ENCODE measurements around the gene OR51G1. TPM values are rescaled to one million over a fixed set of nuclear protein-coding genes. Genes with fewer than 3 reads are reported as not detected.
"Not testable (repeated sequence)": the region's sequence is repeated elsewhere in the genome, so short reads cannot be mapped to it uniquely, and the experiment has no call there.

OR51G1 gene, protein sequence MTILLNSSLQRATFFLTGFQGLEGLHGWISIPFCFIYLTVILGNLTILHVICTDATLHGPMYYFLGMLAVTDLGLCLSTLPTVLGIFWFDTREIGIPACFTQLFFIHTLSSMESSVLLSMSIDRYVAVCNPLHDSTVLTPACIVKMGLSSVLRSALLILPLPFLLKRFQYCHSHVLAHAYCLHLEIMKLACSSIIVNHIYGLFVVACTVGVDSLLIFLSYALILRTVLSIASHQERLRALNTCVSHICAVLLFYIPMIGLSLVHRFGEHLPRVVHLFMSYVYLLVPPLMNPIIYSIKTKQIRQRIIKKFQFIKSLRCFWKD
- total RNA-seq = not detected

DNA sequence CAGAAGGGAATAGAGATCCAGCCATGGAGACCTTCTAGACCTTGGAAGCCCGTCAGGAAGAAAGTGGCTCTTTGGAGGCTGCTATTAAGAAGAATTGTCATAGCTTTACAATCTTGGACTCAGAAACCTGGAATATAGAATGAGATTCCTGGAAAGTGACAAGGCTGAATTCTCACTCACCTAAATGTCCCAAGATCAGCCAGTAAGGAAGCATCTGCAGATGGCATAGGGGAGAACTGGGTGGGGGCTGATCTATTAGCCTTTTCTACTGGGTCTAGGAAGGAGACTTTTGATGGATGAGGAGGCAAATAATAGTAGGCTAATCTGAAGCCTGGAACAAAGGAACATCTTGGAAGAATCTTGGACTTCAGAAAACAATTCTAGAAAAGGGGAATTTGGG is at the start of gene OR51G1:
TSS of gene OR51G1 (minus strand) at position 101 of the 400 bp plus-strand sequence. CDS start at position 101, 0 bp downstream.
- no peak for DNase-seq

DNA sequence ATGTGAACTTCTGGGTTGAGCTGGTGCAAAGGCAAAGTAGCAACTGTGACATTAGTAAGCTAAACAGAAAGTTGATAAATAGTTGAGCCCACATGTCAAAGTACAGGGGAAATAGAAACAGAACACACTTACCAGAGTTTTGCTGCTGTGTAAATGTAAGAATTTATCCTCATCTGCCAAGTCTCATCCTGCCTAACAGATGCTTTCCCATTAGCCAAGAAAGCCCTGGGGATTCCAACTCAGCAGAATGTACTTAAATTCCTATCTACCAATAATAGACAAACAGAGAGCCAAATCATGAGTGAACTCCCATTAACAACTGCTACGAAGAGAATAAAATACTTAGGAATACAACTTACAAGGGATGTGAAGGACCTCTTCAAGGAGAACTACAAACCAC is 38.7 kb upstream of the OR51G1 start:
- DNase-seq = peak; percentile 37

DNA sequence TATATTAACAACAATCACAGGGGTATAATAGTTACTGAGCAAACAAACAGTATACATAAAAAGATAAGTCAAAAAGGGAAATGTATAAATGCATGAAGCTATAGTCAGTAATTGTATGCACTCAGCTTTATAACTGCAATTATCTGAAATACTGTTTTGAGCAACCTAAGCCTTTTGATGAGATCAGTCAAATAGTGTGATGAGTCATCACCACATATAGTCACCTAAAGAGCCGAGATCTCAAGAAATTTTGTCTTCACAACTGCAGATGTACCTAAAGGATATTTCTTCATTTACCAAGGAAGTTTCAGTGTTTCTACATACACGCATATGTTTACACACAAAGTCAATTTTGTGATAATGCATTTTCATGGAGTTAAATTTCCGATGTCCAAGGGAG is 36.7 kb upstream of the OR51G1 start:
- DNase-seq = no peak

DNA sequence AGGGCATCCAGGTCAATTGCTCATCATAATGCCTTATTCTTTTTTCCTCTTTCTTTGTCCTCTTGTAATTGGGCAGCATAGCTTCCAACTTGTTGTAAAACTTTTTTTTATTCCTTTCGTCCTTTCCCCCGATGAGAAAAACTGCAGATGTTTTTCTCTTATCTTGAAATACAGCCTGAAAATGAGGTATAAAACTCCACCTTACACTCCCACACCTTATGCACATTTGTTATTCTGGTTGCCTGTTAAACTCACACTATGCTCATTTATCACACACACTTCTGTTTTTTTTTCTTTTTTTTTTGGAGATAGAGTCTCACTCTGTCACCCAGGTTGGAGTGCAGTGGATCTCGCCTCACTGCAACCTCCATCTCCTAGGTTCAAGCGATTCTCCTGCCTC is 33.3 kb upstream of the OR51G1 start:
- no peak for DNase-seq

DNA sequence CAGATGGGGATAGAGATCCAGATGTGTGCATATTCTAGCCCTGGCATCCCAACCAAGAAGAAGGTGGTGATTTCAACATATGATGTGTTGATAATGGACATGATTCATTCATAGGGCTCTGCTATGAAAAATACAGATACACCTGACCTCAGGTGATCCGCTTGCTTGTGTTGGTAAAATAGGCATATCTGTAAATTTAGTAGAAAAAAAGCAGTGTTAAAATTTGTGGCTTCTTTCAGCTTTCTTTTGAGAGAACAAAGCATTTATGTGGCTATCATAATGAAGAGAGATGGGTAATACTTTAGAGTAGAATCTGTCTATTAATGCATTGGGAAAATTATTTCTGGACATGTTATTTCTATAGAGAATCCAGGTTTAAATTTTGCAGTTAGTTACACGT is 31.5 kb upstream of the OR51G1 start, which contains the start of gene OR51A2:
TSS of gene OR51A2 (minus strand) at position 101 of the 400 bp plus-strand sequence. CDS start at position 101, 0 bp downstream.
- DNase-seq = not testable (repeated sequence)

DNA sequence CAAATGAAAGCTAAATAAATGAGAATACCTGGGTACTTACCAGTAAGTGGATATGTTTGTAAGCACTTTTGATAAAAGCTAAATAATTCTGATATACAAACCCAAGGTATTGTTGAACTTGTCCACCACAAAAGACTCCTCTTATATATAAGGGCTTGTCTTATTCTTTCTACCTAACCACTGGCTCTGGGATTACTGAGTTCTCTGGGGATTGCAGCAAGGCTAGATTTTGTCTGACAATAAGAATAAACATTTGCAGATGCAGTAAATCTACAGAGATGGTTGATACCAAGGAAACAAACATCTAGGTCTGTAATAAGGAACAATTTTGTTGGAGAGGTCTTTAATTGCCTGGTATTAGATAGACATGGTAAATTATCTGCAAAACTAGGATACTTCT is 23.4 kb upstream of the OR51G1 start, which contains the start of gene OR51A4:
TSS of gene OR51A4 (minus strand) at position 101 of the 400 bp plus-strand sequence. CDS start 505 bp downstream, outside the sequence.
- no peak for DNase-seq

DNA sequence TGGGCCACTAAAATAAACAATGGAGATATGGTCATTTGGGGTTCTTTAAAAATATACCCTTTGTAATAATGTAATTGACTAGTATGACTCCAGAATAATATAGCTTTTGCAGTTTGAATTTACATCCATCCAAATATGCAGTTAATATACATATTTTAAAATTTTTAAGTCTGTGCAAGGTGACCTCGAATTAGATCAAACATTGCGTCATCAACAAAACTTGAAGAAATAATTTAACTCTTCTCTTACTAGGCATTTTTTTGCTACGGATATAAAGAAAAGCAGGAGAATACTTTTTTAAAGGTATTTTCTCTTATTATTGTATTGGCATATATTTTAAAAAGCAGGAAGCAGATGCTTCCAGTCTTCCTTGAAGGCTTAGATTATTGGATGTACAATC is 12.6 kb upstream of the OR51G1 start:
- no peak for DNase-seq

DNA sequence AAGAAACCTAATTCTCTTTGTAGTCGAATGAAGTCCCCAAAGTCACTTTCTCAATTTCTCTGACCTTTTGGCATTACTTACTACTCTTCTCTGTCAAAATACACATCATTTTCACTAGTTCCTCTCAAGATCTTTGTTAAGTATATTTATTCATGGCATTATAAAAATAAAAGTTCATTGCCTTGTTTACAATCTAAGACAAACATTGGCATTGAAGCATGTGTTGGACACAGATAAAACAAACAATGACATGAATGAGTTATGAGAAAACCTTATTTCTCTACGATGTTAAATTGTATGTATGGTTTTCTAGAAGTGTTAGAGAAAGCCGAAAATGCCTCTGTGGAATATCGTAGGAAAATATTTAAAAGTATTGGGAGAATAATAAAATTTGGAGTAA is 8.6 kb upstream of the OR51G1 start:
- no peak for DNase-seq

DNA sequence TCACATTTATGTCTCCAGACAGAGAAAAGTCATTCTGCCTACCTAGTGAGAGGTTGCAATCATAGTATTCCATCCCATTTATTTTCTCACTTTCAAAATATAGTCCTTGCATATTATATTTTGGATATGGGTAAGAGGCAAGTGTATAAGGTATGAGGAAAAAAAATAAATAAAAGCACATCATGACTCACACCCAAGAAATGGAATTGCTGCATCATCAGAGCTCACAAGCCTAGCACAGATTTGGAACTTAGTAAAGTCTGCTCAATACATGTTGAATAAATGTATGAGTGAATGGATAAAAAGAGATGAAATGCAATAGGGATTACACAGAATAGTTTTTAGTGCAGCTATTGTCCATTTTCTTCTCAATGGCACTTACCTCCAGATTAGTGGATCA is 2.5 kb upstream of the OR51G1 start:
- no peak for DNase-seq

DNA sequence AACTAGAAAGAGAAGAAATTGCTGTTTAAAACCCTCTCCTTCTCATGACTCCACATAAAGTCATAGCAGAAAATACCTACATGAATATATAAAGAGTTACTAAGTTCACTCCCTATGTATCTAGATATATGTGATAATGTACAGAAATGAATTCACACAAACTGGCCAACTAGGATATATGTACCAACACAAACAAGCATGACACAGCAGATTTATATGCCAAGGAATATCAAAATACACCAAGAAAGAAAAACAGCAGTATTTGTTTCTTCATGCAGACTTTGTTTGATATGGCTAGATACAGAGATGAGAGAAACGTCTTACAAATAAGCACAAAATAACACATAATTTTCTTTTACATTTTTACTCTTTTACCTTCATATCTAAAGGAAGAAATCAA is 1.8 kb downstream of the OR51G1 start:
- no peak for DNase-seq

DNA sequence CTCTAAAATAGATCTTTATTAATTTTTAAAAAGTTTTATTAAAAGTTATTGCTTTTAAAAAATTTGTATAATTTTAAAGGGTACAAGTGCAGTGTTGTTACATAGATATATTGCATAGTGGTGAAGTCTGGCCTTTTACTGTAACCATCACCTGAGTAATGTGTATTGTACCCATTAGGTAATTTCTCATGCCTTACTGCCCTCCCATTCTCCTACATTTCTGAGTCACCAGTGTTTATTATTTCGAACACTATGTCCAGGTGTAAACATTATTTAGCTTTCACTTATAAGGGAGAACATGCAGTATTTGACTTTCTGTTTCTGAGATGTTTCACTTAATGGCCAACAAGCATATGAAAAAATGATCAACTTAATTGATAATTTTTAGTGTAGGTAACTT is 2.3 kb downstream of the OR51G1 start:
- DNase-seq = no peak

DNA sequence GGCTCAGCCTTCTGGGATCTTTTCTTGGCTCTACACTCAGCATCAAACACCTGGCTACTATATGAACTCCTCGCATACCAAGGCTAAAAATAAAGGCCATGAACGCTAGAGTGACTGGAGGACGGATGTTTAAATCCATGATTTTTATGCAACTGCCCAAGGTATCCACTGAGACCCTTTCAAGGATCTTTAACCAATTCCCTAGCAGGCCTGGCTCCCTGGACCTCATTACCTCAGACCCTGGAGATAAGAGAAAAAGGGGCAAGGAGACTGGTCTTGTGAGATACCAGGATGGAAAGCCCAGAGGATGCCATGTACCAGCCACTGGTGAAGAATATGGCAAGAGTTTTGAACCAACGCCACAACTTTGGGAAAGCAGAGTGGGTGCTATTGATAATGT is 4.9 kb downstream of the OR51G1 start, which contains the start of gene OR51G2:
TSS of gene OR51G2 (minus strand) at position 101 of the 400 bp plus-strand sequence. CDS start 3,687 bp downstream, outside the sequence.
- DNase-seq = no peak

DNA sequence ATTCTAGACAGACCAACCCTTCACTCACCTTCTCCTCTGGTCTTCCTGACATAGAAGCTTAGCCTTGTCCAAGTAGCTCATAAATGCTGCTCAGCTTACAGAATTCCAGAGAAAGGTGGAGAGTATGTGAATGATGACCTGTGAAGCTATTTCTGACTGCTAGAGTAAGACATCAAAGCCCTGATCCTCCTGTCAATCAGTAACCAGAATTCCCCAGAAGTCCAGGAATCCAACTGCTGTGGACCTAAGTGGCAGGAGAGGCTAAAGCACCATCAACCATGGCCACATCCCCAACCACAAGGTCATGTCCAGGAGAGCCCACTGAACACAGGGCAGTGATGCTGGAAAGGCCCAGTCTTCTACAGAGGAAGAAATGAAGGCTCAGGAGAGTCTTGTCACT is 7.6 kb downstream of the OR51G1 start:
- no peak for DNase-seq

DNA sequence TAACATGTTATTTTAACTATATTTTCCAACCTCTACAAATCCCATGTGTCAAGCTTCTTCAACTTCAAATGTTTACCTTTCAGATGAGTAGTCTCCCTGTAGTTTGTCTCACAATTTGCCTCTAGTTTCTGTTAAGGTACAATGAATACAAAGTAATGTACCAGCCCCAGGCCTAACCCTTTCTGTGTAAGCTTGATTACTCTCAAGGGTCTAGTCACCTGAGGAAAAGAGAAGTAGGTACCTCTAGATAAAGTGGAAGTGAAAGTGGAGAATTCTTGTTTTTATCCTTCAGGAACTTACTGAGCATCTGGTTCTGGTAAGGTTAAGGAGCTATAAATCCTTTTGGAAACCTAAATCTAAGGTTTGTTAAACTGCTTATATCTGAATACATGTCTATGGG is 20.7 kb downstream of the OR51G1 start, which contains the start of gene OR51A7:
TSS of gene OR51A7 (plus strand) at position 300 of the 400 bp plus-strand sequence. CDS start 3,587 bp downstream, outside the sequence.
- DNase-seq = no peak

DNA sequence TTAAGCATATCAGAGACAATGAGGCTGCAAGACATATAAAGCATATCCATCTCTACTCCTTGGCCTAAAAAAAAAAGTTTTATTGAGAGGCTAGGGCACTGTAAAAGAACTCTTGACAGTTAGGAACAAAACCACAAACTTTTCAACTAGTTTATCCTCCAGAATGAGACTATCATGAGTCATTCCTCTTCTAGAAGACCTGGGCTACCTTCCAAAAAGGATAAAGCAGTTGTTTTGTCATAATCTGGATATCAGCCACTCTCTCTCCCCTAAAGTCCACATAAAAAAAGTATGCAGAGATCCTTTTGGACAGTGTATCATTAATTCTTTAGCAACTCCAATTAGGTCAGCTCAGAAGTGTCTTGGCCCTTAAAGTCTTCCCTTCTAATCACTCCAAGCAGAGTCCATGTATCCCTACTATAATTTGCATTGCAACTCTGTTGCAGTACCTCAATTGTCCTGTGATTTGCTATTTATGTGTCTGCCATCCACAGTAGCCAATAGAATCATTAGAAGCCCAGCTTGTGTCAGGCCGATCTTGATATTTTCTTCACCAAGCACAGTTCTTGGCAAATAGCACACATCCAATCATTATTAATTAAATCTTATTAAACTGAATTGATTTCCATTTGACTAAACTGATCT is 32.0 kb downstream of the OR51G1 start:
- DNase-seq = no peak

DNA sequence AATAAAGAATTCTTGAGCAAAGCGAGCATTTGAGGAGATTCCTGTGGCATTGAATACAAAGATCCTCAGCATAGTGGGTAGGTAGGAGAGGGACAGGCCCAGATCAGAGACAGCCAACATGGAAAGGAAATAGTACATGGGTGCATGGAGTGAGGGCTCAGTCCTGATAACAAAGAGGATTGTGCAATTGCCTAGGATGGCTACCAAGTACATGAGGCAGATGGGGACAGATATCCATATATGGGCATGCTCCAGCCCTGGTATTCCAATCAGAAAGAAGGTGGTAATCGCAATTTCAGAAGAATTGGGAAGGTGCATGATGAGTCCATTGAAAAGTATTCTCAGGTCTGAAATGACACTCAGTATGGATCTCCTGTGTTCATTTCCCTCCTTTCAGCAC is 33.9 kb downstream of the OR51G1 start:
- DNase-seq = no peak

DNA sequence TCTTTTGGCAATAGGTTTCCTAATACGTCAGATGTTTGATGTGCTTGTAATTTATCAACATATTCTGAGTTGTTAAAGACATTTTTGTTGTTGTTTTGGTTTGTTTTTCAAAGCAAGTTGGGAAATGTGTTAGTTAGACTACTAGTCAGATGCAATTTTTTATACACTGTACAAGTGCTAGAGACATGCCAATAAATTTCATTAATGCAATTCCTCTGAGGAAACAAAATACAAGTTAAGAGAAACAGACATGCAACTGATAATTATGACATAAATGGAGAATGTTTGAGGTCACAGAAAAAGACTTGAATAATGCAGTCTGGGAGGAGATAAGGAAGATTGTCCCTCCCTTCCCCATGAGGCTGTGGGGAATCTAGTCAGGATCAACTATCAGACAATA is 36.5 kb downstream of the OR51G1 start:
- no peak for DNase-seq

DNA sequence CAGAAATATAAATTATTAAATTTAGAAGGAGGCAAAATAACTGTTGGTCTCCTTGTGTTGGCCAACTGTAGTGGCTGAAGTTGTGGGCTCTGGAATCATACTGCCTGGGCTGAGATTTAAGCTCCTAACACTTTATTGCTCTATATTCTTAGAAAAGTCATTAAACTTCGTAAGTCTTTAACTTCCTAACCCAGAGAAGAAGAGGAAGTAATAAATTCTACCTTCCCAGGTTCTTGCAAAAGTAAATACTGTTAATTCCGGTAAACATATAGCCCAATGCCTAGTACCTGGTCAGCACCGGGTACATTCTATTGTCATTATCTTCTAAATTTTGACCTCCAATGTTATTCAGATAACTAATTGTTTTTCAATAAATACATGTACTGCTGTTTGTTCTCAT is 38.0 kb downstream of the OR51G1 start:
- DNase-seq = no peak

DNA sequence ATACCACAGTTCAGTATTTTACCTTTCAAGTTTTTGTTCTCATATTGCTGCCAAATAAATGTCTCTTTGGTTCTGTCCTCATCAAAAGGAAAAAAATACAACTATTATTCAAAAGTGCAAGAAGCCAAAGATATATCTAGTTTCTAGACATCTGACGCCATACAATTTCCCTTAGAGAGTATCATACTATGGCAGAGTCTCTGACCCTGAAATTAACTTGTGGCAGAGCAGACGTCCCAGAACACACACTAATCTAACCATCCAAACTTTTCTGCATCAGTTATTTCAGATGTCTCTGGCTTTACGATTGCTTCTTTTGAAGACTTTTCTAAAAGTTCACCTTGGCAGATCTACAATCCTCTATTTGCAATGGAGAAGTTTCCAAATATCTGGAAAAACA is 39.8 kb downstream of the OR51G1 start:
- no peak for DNase-seq

DNA sequence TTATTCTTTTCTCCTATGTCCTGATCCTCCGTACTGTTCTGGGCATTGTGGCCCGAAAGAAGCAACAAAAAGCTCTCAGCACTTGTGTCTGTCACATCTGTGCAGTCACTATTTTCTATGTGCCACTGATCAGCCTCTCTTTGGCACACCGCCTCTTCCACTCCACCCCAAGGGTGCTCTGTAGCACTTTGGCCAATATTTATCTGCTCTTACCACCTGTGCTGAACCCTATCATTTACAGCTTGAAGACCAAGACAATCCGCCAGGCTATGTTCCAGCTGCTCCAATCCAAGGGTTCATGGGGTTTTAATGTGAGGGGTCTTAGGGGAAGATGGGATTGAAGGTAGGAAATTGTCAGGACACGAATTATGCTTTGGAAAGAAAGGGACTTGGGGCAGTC is 41.6 kb downstream of the OR51G1 start:
- DNase-seq = no peak

DNA sequence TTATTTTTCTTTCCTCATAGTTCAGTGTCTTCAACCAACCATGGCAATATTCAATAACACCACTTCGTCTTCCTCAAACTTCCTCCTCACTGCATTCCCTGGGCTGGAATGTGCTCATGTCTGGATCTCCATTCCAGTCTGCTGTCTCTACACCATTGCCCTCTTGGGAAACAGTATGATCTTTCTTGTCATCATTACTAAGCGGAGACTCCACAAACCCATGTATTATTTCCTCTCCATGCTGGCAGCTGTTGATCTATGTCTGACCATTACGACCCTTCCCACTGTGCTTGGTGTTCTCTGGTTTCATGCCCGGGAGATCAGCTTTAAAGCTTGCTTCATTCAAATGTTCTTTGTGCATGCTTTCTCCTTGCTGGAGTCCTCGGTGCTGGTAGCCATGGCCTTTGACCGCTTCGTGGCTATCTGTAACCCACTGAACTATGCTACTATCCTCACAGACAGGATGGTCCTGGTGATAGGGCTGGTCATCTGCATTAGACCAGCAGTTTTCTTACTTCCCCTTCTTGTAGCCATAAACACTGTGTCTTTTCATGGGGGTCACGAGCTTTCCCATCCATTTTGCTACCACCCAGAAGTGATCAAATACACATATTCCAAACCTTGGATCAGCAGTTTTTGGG is 42.2 kb downstream of the OR51G1 start, which contains the start of gene OR51T1:
TSS of gene OR51T1 (plus strand) at position 41 of the 641 bp plus-strand sequence. CDS start at position 41, 0 bp downstream.
- DNase-seq = no peak

DNA sequence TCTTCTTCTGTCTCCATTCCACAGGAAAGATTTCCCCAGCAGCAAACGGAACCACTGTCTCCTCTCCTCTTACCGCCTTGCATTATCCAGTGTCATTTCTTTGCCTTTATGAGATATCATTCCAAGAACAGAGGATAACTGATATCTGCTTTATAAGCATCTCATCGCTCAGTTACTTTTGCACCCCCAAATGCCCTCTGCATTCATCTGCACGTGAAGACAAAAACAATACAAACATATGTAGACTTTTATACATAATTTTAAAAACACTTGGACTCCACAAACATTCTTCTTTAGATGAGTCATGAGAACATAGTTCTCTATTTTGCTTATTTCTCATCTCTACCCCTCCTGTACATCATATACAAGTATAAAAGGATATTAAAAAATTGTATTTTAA is 43.0 kb downstream of the OR51G1 start:
- no peak for DNase-seq
